ENCODE data around the gene PSD.

PSD gene

GRCh38 chr10:102392306-102392705 lies 26.3 kb downstream of the PSD start:
- no peak overlapping the region for H3K4me3 Mint-ChIP-seq
- no peaks in the 10 kb centered on the region for H3K9me3 Mint-ChIP-seq
- peaks cover 20% of the 10 kb centered on the region for H3K4me1 Mint-ChIP-seq (ENCODE audit: low read depth)
- H3K27ac Mint-ChIP-seq: no peak overlapping the region
- DNase-seq (ENCODE audit: low spot score): no peak
- H3K36me3 Mint-ChIP-seq (ENCODE audit: low read depth): peaks cover 17% of the 10 kb centered on the region
- H3K27me3 Mint-ChIP-seq (ENCODE audit: low read depth): peaks cover 3% of the 10 kb centered on the region

- no peak overlapping the region for H3K27ac Mint-ChIP-seq
- H3K4me3 Mint-ChIP-seq: no peak overlapping the region
- no peaks in the 10 kb centered on the region for H3K9me3 Mint-ChIP-seq
- peaks cover 2% of the 10 kb centered on the region for H3K36me3 Mint-ChIP-seq (ENCODE audit: low read depth)
- H3K4me1 Mint-ChIP-seq (ENCODE audit: low read depth): peaks cover 9% of the 10 kb centered on the region
- H3K27me3 Mint-ChIP-seq (ENCODE audit: low read depth): peaks cover 3% of the 10 kb centered on the region
- DNase-seq (ENCODE audit: low spot score): no peak
These were observed 28.7 kb downstream of the PSD start for GRCh38 chr10:102389894-102390293.

- Mint-ChIP-seq H3K27ac (no peak overlapping the region), H3K36me3 (ENCODE audit: low read depth) (peaks cover 22% of the 10 kb centered on the region), H3K4me3 (no peak overlapping the region), H3K4me1 (ENCODE audit: low read depth) (no peaks in the 10 kb centered on the region), H3K9me3 (no peaks in the 10 kb centered on the region), H3K27me3 (ENCODE audit: low read depth) (no peaks in the 10 kb centered on the region)
- no peak for DNase-seq (ENCODE audit: low spot score)
These were observed 33.8 kb downstream of the PSD start for GRCh38 chr10:102384606-102385429.

- no peaks in the 10 kb centered on the region for H3K4me1 Mint-ChIP-seq (ENCODE audit: low read depth)
- DNase-seq (ENCODE audit: low spot score): no peak
- no peaks in the 10 kb centered on the region for H3K27me3 Mint-ChIP-seq (ENCODE audit: low read depth)
- H3K4me3 Mint-ChIP-seq: no peak overlapping the region
- H3K36me3 Mint-ChIP-seq (ENCODE audit: low read depth): peaks cover 27% of the 10 kb centered on the region
- no peaks in the 10 kb centered on the region for H3K9me3 Mint-ChIP-seq
- peak overlapping the region; percentile 20 for H3K27ac Mint-ChIP-seq
These were observed 34.5 kb downstream of the PSD start for GRCh38 chr10:102384053-102384452.

GRCh38 chr10:102382871-102383270 lies 35.7 kb downstream of the PSD start:
- Mint-ChIP-seq H3K36me3 (ENCODE audit: low read depth) (peaks cover 29% of the 10 kb centered on the region), H3K4me3 (no peak overlapping the region), H3K9me3 (no peaks in the 10 kb centered on the region), H3K27me3 (ENCODE audit: low read depth) (no peaks in the 10 kb centered on the region), H3K27ac (no peak overlapping the region), H3K4me1 (ENCODE audit: low read depth) (no peaks in the 10 kb centered on the region)
- DNase-seq (ENCODE audit: low spot score): no peak

GRCh38 chr10:102381983-102382382 lies 36.6 kb downstream of the PSD start:
- peaks cover 29% of the 10 kb centered on the region for H3K36me3 Mint-ChIP-seq (ENCODE audit: low read depth)
- H3K27ac Mint-ChIP-seq: no peak overlapping the region
- H3K4me1 Mint-ChIP-seq (ENCODE audit: low read depth): no peaks in the 10 kb centered on the region
- no peak for DNase-seq (ENCODE audit: low spot score)
- no peaks in the 10 kb centered on the region for H3K9me3 Mint-ChIP-seq
- H3K27me3 Mint-ChIP-seq (ENCODE audit: low read depth): no peaks in the 10 kb centered on the region
- no peak overlapping the region for H3K4me3 Mint-ChIP-seq

GRCh38 chr10:102379383-102379782 lies 39.2 kb downstream of the PSD start:
- H3K4me1 Mint-ChIP-seq (ENCODE audit: low read depth): no peaks in the 10 kb centered on the region
- no peak for DNase-seq (ENCODE audit: low spot score)
- H3K9me3 Mint-ChIP-seq: no peaks in the 10 kb centered on the region
- peaks cover 41% of the 10 kb centered on the region for H3K36me3 Mint-ChIP-seq (ENCODE audit: low read depth)
- no peak overlapping the region for H3K4me3 Mint-ChIP-seq
- no peak overlapping the region for H3K27ac Mint-ChIP-seq
- H3K27me3 Mint-ChIP-seq (ENCODE audit: low read depth): no peaks in the 10 kb centered on the region

- Mint-ChIP-seq H3K36me3 (ENCODE audit: low read depth) (peaks cover 46% of the 10 kb centered on the region), H3K9me3 (no peaks in the 10 kb centered on the region), H3K27ac (no peak overlapping the region), H3K4me1 (ENCODE audit: low read depth) (no peaks in the 10 kb centered on the region), H3K27me3 (ENCODE audit: low read depth) (no peaks in the 10 kb centered on the region), H3K4me3 (no peak overlapping the region)
- DNase-seq (ENCODE audit: low spot score): no peak
These were observed 41.7 kb downstream of the PSD start for GRCh38 chr10:102376901-102377300.

GRCh38 chr10:102375867-102376266 lies 42.7 kb downstream of the PSD start:
- DNase-seq (ENCODE audit: low spot score): no peak
- Mint-ChIP-seq H3K36me3 (ENCODE audit: low read depth) (peaks cover 48% of the 10 kb centered on the region), H3K9me3 (peaks cover 5% of the 10 kb centered on the region), H3K27me3 (ENCODE audit: low read depth) (no peaks in the 10 kb centered on the region), H3K27ac (no peak overlapping the region), H3K4me1 (ENCODE audit: low read depth) (no peaks in the 10 kb centered on the region), H3K4me3 (no peak overlapping the region)

GRCh38 chr10:102375250-102375649 lies 43.3 kb downstream of the PSD start:
- Mint-ChIP-seq H3K4me1 (ENCODE audit: low read depth) (no peaks in the 10 kb centered on the region), H3K27me3 (ENCODE audit: low read depth) (no peaks in the 10 kb centered on the region), H3K9me3 (peaks cover 5% of the 10 kb centered on the region), H3K4me3 (no peak overlapping the region), H3K36me3 (ENCODE audit: low read depth) (peaks cover 51% of the 10 kb centered on the region), H3K27ac (no peak overlapping the region)
- no peak for DNase-seq (ENCODE audit: low spot score)

GRCh38 chr10:102371295-102371694 lies 47.3 kb downstream of the PSD start:
- Mint-ChIP-seq H3K27me3 (ENCODE audit: low read depth) (no peaks in the 10 kb centered on the region), H3K4me3 (no peak overlapping the region), H3K27ac (no peak overlapping the region), H3K4me1 (ENCODE audit: low read depth) (no peaks in the 10 kb centered on the region), H3K36me3 (ENCODE audit: low read depth) (peaks cover 70% of the 10 kb centered on the region), H3K9me3 (peaks cover 5% of the 10 kb centered on the region)
- no peak for DNase-seq (ENCODE audit: low spot score)

- no peak for DNase-seq (ENCODE audit: low spot score)
- Mint-ChIP-seq H3K9me3 (peaks cover 5% of the 10 kb centered on the region), H3K27me3 (ENCODE audit: low read depth) (no peaks in the 10 kb centered on the region), H3K4me3 (no peak overlapping the region), H3K4me1 (ENCODE audit: low read depth) (no peaks in the 10 kb centered on the region), H3K27ac (no peak overlapping the region), H3K36me3 (ENCODE audit: low read depth) (peaks cover 78% of the 10 kb centered on the region)
These were observed 50.5 kb downstream of the PSD start for GRCh38 chr10:102368077-102368476.

- H3K36me3 Mint-ChIP-seq (ENCODE audit: low read depth): peaks cover 80% of the 10 kb centered on the region
- no peak for DNase-seq (ENCODE audit: low spot score)
- peaks cover 5% of the 10 kb centered on the region for H3K9me3 Mint-ChIP-seq
- no peak overlapping the region for H3K4me3 Mint-ChIP-seq
- no peaks in the 10 kb centered on the region for H3K27me3 Mint-ChIP-seq (ENCODE audit: low read depth)
- H3K4me1 Mint-ChIP-seq (ENCODE audit: low read depth): no peaks in the 10 kb centered on the region
- no peak overlapping the region for H3K27ac Mint-ChIP-seq
These were observed 51.1 kb downstream of the PSD start for GRCh38 chr10:102367441-102367840.

- Mint-ChIP-seq H3K27me3 (ENCODE audit: low read depth) (no peaks in the 10 kb centered on the region), H3K4me3 (no peak overlapping the region), H3K27ac (no peak overlapping the region), H3K9me3 (no peaks in the 10 kb centered on the region), H3K4me1 (ENCODE audit: low read depth) (peaks cover 5% of the 10 kb centered on the region), H3K36me3 (ENCODE audit: low read depth) (peaks cover 64% of the 10 kb centered on the region)
- DNase-seq (ENCODE audit: low spot score): no peak
These were observed 59.7 kb downstream of the PSD start for GRCh38 chr10:102358712-102359382.
